GM12892 (cell line): Measurements from ENCODE around the gene DNAJC12.
"Not testable (repeated sequence)": the region's sequence is repeated elsewhere in the genome, so short reads cannot be mapped to it uniquely, and the experiment has no call there.

Experiments
- DNase-seq: peaks from one replicate; pipeline ENCODE4 v3.0.0; 2011; ENCODE audit not compliant: insufficient read length
- FAIRE-seq: peaks from 2 replicates; lab custom pipeline; 2011; peaks lifted over from hg19 to GRCh38; lab: Jason Lieb, UNC
- POLR2A ChIP-seq: IDR thresholded peaks from 2 replicates; pipeline ENCODE4 v1.6.1; 2011; ENCODE audit warnings: low read depth, low read length, control low read depth
- POLR2AphosphoS5 ChIP-seq: IDR thresholded peaks from 2 replicates; pipeline ENCODE4 v1.6.1; 2011; ENCODE audit warnings: low read depth, low read length, control low read depth
- TAF1 ChIP-seq: IDR thresholded peaks from 2 replicates; pipeline ENCODE4 v1.6.1; 2011; ENCODE audit warnings: low read depth, mild to moderate bottlenecking, control low read depth, low read length, borderline replicate concordance

DNAJC12 gene

GRCh38 chr10:67770537-67770936, 67.5 kb downstream of the DNAJC12 start:
- TF ChIP-seq POLR2A (no peak), POLR2AphosphoS5 (no peak), TAF1 (no peak)
- DNase-seq (no peak), FAIRE-seq (peak; percentile 96)

- no peak for TF ChIP-seq POLR2A
- no peak for TF ChIP-seq TAF1
- no peak for TF ChIP-seq POLR2AphosphoS5
- DNase-seq (no peak), FAIRE-seq (no peak)
Observed at GRCh38 chr10:67767244-67767643, 70.7 kb downstream of the DNAJC12 start.

DNA sequence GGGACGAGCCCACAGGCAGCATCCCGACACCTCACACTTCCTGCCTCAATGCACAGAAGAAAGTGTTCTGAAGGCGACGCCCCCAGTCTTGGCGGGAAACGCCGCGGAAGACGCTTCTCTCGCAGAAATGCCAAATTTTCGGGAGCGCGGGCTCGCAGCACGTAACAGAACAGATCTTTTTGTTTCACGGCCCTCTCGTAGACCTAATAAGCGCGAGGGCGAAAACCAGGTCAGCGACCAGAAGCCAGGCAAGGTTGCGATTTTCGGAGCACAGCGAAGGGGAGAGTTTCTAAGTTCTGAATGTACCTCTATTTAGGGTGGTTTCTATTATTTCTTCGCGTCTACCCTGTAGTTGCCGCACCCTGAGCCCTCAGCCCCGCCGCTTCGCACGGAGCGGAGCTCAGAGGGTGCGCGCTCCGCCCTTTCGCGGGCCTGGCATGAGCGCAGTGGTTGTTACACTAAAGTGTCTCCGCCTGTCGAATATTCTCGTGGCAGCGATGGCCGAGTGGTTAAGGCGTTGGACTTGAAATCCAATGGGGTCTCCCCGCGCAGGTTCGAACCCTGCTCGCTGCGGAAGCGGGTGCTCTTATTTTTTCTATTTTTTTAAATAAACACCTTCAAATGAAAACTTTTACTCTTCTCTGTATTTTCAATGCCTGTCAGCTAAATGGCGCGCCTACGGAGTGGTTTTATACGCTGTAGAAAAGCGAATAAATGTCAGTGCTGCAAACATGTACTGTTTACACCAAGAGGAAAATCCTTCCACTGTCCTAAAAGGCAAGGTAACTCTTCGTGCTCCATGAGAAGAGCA, 73.8 kb downstream of the DNAJC12 start:
- peak; percentile 57 for DNase-seq
- TF ChIP-seq POLR2A (no peak), POLR2AphosphoS5 (no peak), TAF1 (no peak; the same call in 1 of the 2 replicates)
- peak; percentile 84 for FAIRE-seq

DNA sequence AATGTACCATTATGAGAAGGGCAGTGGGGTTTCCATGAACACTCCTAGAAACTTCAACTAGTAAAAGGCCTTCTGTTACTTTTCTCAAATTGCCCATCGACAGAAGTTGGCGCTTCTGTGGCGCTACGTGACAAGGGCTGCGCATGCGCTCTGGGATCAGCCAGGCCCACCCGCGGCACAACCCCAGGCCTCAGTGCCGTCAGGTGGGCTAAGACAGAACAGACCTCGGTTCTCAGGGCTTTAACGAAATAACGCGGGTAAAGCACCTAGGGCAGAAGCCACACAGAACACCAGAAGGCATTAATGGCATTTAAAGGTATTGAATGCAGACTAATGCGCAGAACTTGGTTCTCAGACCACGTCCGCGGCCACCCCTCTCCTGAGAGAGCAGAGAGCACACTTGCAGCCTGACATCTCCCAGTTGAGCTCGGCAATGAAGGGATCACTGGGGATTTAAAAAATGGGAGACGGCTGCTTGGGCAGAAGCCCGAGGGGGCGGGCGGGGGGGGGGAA, 74.4 kb downstream of the DNAJC12 start:
- FAIRE-seq (peak; percentile 54), DNase-seq (peak; percentile 48)
- TF ChIP-seq TAF1 = no peak
- no peak for TF ChIP-seq POLR2A
- TF ChIP-seq POLR2AphosphoS5 = no peak

DNA sequence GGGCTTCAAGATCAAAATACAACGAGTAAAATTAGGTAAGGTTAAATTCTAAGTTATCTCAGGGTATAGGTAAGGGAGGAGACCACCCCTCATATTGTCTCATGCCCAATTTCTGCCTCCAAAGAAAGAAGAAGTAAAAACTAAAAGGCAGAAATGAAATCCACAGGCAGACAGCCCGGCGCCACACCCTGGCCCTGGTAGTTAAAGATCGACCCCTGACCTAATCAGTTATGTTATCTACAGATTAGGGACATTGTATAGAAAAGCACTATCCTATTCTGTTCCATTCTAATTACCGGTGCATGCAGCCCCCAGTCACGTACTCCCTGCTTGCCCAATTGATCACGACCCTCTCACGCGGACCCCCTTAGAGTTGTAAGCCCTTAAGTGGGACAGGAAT, 75.4 kb downstream of the DNAJC12 start:
- DNase-seq, FAIRE-seq: not testable (repeated sequence)

- FAIRE-seq = no peak
- no peak for DNase-seq
- no peak for TF ChIP-seq POLR2AphosphoS5
Observed at GRCh38 chr10:67760272-67760671, 77.7 kb downstream of the DNAJC12 start.
